ENCODE results near the gene CSNK1A1L.

- TF ChIP-seq CTCF (IDR thresholded peaks at IDR 0.05) (no peak), POLR2A (IDR thresholded peaks at IDR 0.05) (no peak)
Measured at GRCh38 chr13:37105251-37105714, at the start of gene CSNK1A1L.
